Measurements from ENCODE around the gene LSM14B. TPM values are rescaled to one million over a fixed set of nuclear protein-coding genes. Genes with fewer than 3 reads are reported as not detected.

Gene LSM14B
- total RNA-seq, 4 donors from 2014 or later: 27.1 to 35.5 (median 33.3) TPM

DNA sequence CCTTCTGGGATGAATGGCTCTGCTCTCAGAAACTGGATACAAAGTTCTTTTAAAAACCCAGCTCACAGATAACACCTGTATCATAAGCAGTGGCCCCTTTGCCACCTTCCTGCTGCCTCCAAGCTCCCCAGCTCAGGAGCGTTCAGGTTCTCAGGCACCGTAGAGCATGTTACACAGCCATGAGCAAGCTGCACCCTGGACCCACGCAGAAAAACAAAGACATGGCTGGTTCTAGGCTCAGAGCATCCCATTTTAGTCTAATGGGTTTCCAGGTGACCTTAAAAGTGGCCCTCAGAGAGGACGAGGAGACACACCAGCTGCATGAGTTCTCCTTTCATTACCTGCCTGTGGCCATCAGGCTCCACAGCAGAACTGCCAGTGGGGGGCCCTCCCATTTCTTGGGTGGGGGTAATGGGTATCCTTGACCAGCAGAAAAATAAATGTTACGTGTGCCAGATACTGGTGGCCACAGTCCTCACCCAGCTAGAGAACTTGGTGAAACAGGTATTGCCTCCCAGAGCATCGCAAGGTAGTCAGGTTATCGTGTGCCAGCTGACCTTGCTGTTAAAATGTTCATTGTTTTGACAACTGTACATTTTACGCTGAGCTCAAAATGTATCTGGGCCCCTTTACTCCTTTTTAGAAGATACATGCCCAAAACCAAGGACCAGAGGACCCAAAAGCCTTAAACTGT is 13.4 kb downstream of the LSM14B start:
- Histone ChIP-seq H3K4me3 (no peak overlapping the region), H3K27ac (no peak overlapping the region), H3K9me3 (no peaks in the 10 kb centered on the region), H3K36me3 (peaks cover 0 to 97% (median 3%) of the 10 kb centered on the region in 3 donors), H3K27me3 (no peaks in the 10 kb centered on the region), H3K4me1 (peaks cover 0 to 20% (median under 1%) of the 10 kb centered on the region in 4 donors)
- no peak for TF ChIP-seq POLR2A (IDR thresholded peaks at IDR 0.05)
- TF ChIP-seq, protein P1, sequence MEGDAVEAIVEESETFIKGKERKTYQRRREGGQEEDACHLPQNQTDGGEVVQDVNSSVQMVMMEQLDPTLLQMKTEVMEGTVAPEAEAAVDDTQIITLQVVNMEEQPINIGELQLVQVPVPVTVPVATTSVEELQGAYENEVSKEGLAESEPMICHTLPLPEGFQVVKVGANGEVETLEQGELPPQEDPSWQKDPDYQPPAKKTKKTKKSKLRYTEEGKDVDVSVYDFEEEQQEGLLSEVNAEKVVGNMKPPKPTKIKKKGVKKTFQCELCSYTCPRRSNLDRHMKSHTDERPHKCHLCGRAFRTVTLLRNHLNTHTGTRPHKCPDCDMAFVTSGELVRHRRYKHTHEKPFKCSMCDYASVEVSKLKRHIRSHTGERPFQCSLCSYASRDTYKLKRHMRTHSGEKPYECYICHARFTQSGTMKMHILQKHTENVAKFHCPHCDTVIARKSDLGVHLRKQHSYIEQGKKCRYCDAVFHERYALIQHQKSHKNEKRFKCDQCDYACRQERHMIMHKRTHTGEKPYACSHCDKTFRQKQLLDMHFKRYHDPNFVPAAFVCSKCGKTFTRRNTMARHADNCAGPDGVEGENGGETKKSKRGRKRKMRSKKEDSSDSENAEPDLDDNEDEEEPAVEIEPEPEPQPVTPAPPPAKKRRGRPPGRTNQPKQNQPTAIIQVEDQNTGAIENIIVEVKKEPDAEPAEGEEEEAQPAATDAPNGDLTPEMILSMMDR (IDR thresholded peaks at IDR 0.05): no peak
- no peak for DNase-seq

- Histone ChIP-seq H3K4me1 (peaks cover 0 to 27% (median 4%) of the 10 kb centered on the region in 4 donors), H3K36me3 (peaks cover 0 to 89% (median 3%) of the 10 kb centered on the region in 3 donors), H3K27me3 (no peaks in the 10 kb centered on the region), H3K27ac (no peak overlapping the region), H3K4me3 (no peak overlapping the region), H3K9me3 (no peaks in the 10 kb centered on the region)
- peak; percentile 76 to 90 (median 78) for DNase-seq
- TF ChIP-seq, protein P1 (IDR thresholded peaks at IDR 0.05): peak; percentile 62 to 79 (median 74)
- no peak for TF ChIP-seq POLR2A (IDR thresholded peaks at IDR 0.05)
Observed at GRCh38 chr20:62136283-62137091, 14.2 kb downstream of the LSM14B start.

GRCh38 chr20:62137092-62137384 is 14.8 kb downstream of the LSM14B start:
- Histone ChIP-seq H3K9me3 (no peaks in the 10 kb centered on the region), H3K36me3 (peaks cover 0 to 84% (median 3%) of the 10 kb centered on the region in 3 donors), H3K4me3 (no peak overlapping the region), H3K27me3 (no peaks in the 10 kb centered on the region), H3K4me1 (peaks cover 0 to 33% (median 9%) of the 10 kb centered on the region in 4 donors), H3K27ac (no peak overlapping the region)
- DNase-seq: no peak
- TF ChIP-seq, protein P1 (IDR thresholded peaks at IDR 0.05): no peak
- TF ChIP-seq POLR2A (IDR thresholded peaks at IDR 0.05): no peak

GRCh38 chr20:62137478-62138203 is 15.4 kb downstream of the LSM14B start:
- peaks cover 0 to 32% (median 9%) of the 10 kb centered on the region in 4 donors for H3K4me1 ChIP-seq
- no peak overlapping the region for H3K4me3 ChIP-seq
- peaks cover 0 to 78% (median 3%) of the 10 kb centered on the region in 3 donors for H3K36me3 ChIP-seq
- no peaks in the 10 kb centered on the region for H3K27me3 ChIP-seq
- TF ChIP-seq, protein P1 (IDR thresholded peaks at IDR 0.05): no peak
- TF ChIP-seq POLR2A (IDR thresholded peaks at IDR 0.05): no peak
- H3K27ac ChIP-seq: no peak overlapping the region
- no peaks in the 10 kb centered on the region for H3K9me3 ChIP-seq
- no peak for DNase-seq

DNA sequence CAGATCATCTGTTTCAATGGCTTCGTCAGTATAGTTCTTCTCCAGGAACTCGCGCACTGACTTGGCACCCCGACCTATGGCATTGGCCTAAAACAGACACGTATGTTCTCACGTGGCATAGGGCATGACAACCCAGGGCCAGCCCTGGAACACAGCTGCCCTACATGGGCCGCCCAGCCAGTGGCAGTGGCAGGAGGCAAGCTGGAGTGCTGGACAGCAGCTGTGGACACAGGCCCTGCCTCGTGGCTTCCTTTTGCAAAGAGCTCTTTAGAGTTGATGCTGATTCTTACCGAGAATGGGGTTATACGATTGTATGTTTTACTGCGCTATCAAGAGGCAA is 15.9 kb downstream of the LSM14B start:
- no peak overlapping the region for H3K27ac ChIP-seq
- peaks cover 0 to 72% (median 3%) of the 10 kb centered on the region in 3 donors for H3K36me3 ChIP-seq
- H3K27me3 ChIP-seq: no peaks in the 10 kb centered on the region
- no peak overlapping the region for H3K4me3 ChIP-seq
- H3K4me1 ChIP-seq: peaks cover 0 to 30% (median 9%) of the 10 kb centered on the region in 4 donors
- no peak for DNase-seq
- TF ChIP-seq, protein P1 (IDR thresholded peaks at IDR 0.05): no peak
- TF ChIP-seq POLR2A (IDR thresholded peaks at IDR 0.05): no peak
- no peaks in the 10 kb centered on the region for H3K9me3 ChIP-seq

Data from Peyer's patch (tissue), 4 donors.